ENCODE measurements around the gene FBXO44. TPM values are rescaled to one million over a fixed set of nuclear protein-coding genes. Genes with fewer than 3 reads are reported as not detected.

FBXO44 gene
- polyA plus RNA-seq, 1 donor: 4.9 TPM

GRCh38 chr1:11708554-11709350 lies 54.1 kb downstream of the FBXO44 start:
- no peak for DNase-seq (ENCODE audit: low read depth)

GRCh38 chr1:11711490-11711889 lies 56.8 kb downstream of the FBXO44 start:
- no peak for DNase-seq (ENCODE audit: low read depth)

- no peak for DNase-seq (ENCODE audit: low read depth)
Measured at GRCh38 chr1:11712285-11712684, 57.6 kb downstream of the FBXO44 start.

Other genes starting within 250 kb of the FBXO44 start
- gene DISP3, start 175.7 kb upstream of the FBXO44 start, polyA plus RNA-seq (ENCODE audit: insufficient read length): 0.32 TPM
- gene FBXO2, start 448 bp upstream of the FBXO44 start, polyA plus RNA-seq (ENCODE audit: insufficient read length): 0.32 TPM
- 2.9 TPM for gene FBXO6, start 9.3 kb downstream of the FBXO44 start, polyA plus RNA-seq (ENCODE audit: insufficient read length)
- 27.2 TPM for gene MAD2L2, start 26.3 kb downstream of the FBXO44 start, polyA plus RNA-seq (ENCODE audit: insufficient read length)
- 0.37 TPM for gene DRAXIN, start 36.8 kb downstream of the FBXO44 start, polyA plus RNA-seq (ENCODE audit: insufficient read length)
- 18.2 TPM for gene AGTRAP, start 81.3 kb downstream of the FBXO44 start, polyA plus RNA-seq (ENCODE audit: insufficient read length)
- 12.1 TPM for gene C1orf167, start 107.3 kb downstream of the FBXO44 start, polyA plus RNA-seq (ENCODE audit: insufficient read length)
- 38.7 TPM for gene MTHFR, start 151.1 kb downstream of the FBXO44 start, polyA plus RNA-seq (ENCODE audit: insufficient read length)
- gene CLCN6, start 151.3 kb downstream of the FBXO44 start, polyA plus RNA-seq (ENCODE audit: insufficient read length): 13.0 TPM
- 2.1 TPM for gene NPPA, start 192.9 kb downstream of the FBXO44 start, polyA plus RNA-seq (ENCODE audit: insufficient read length)
- not detected for gene NPPB, start 204.1 kb downstream of the FBXO44 start, polyA plus RNA-seq (ENCODE audit: insufficient read length)

Data from forelimb muscle (tissue), 1 donor.